Lung (tissue), 10 donors: ENCODE results near the gene NCF1. TPM values are rescaled to one million over a fixed set of nuclear protein-coding genes. Genes with fewer than 3 reads are reported as not detected.
"Not testable (repeated sequence)": the region's sequence is repeated elsewhere in the genome, so short reads cannot be mapped to it uniquely, and the experiment has no call there.

Experiments used
- ATAC-seq: fragments of 200-7000 bp; cut with Tn5 transposase; one replicate; pipeline ENCODE4 v1.9.1; 2020; ENCODE audit warnings: moderate number of reproducible peaks; ENCODE audit not compliant: insufficient read depth, low FRiP score
- DNase-seq, 3 donors: peaks; one replicate each; pipeline ENCODE4 v3.0.0-alpha.2; 2013 to 2017
- H3K27ac ChIP-seq, 2 donors: one replicate each; pipeline ENCODE4 v1.5.1; 2013; ENCODE audit warnings: mild to moderate bottlenecking in 2 of 2, moderate library complexity in 2 of 2, control low read depth in 1 of 2, inconsistent platforms in 1 of 2, low read depth in 1 of 2, low read length in 1 of 2
- H3K27me3 ChIP-seq, 3 donors: one replicate each; pipeline ENCODE4 v1.5.1; 2013; ENCODE audit warnings: low read length in 2 of 3; ENCODE audit not compliant: control insufficient read depth in 3 of 3, insufficient read depth in 3 of 3
- H3K36me3 ChIP-seq, 4 donors: one replicate each; pipeline ENCODE4 v1.5.1; 2013; ENCODE audit warnings: low read length in 4 of 4, mild to moderate bottlenecking in 1 of 4, moderate library complexity in 1 of 4; ENCODE audit not compliant: control insufficient read depth in 4 of 4, insufficient read depth in 4 of 4
- H3K4me1 ChIP-seq, 5 donors: one replicate each; pipeline ENCODE4 v1.5.1; 2013; ENCODE audit warnings: low read length in 5 of 5, mild to moderate bottlenecking in 2 of 5, moderate library complexity in 1 of 5; ENCODE audit not compliant: control insufficient read depth in 5 of 5, insufficient read depth in 5 of 5
- H3K4me3 ChIP-seq: one replicate; pipeline ENCODE4 v1.5.1; 2013; ENCODE audit warnings: mild to moderate bottlenecking, control low read depth, moderate library complexity
- H3K9ac ChIP-seq, 2 donors: one replicate each; pipeline ENCODE4 v1.5.1; 2013; ENCODE audit warnings: low read length in 2 of 2, control low read depth in 1 of 2; ENCODE audit not compliant: insufficient read depth in 1 of 2
- H3K9me3 ChIP-seq, 4 donors: one replicate each; pipeline ENCODE4 v1.5.1; 2013; ENCODE audit warnings: low read length in 3 of 4, mild to moderate bottlenecking in 1 of 4, moderate library complexity in 1 of 4; ENCODE audit not compliant: control insufficient read depth in 4 of 4, insufficient read depth in 3 of 4
- WGBS, 2 donors: extraction: QIAGEN DNeasy Blood & Tissue Kit; methylation state at CpG; one replicate each; pipeline ENCODE4 v1.1.7; 2013; 5-methylcytosine and 5-hydroxymethylcytosine counted together
- polyA plus RNA-seq, 2 donors: library from polyadenylated mRNA; stranded (reverse); fragments of 200-250 nt; gene quantifications; one replicate each; pipeline ENCODE4 v1.2.1, GENCODE V29; 2013
- total RNA-seq, 2 donors: library from RNA; depleted of rRNA in 1 of 2; stranded (reverse); fragments of >200 nt in 1 of 2; gene quantifications; one replicate each; pipeline ENCODE4 v1.2.1, GENCODE V29; 2014 to 2021
- donor health status: Bipolar disorder and iron deficiency.
- donor health status: healthy.
- donor health status: DM: yes; HTN: yes; CAD: no.

NCF1 gene
- total and polyA plus RNA-seq, 4 donors: 8.3 to 91.9 (median 35.0) TPM

GRCh38 chr7:74770062-74770461 is 3.7 kb upstream of the NCF1 start:
- WGBS, 2 donors: 89 to 93% methylated on average over 4 of the region's 7 CpGs
- not testable (repeated sequence) for H3K4me3 ChIP-seq, H3K4me1 ChIP-seq, H3K27ac ChIP-seq, ATAC-seq, H3K27me3 ChIP-seq, H3K36me3 ChIP-seq, H3K9ac ChIP-seq, DNase-seq, H3K9me3 ChIP-seq

GRCh38 chr7:74772093-74772492 is 1.7 kb upstream of the NCF1 start:
- ATAC-seq: not testable (repeated sequence)

DNA sequence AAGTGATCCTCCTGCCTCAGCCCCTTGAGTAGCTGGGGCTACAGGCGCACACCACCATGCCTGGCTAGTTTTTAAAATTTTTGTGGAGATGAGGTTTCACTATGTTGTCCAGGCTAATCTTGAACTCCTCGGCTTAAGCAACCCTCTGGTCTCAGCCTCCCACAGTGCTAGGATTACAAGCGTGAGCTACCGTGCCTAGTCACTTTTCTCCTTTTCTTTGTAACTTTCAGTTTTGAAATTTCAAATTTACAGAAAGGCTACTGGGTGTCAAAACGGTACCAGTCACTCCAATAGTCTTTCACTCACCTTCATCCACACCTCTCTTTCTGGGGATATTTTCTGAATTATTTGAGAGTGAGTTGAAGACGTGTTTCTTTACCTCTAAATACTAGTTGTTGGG is 1.3 kb downstream of the NCF1 start:
- H3K9me3 ChIP-seq, H3K27me3 ChIP-seq, H3K27ac ChIP-seq, H3K36me3 ChIP-seq, H3K9ac ChIP-seq, DNase-seq, H3K4me1 ChIP-seq, ATAC-seq, H3K4me3 ChIP-seq: not testable (repeated sequence)
- WGBS, 2 donors: no CpG with 5 or more reads among the region's 6 CpGs

More at GRCh38 chr7:74772093-74772492, 1.7 kb upstream of the NCF1 start:
- not testable (repeated sequence) for H3K36me3 ChIP-seq, H3K9me3 ChIP-seq, DNase-seq, H3K27ac ChIP-seq, H3K9ac ChIP-seq, H3K4me1 ChIP-seq, H3K27me3 ChIP-seq, H3K4me3 ChIP-seq
- WGBS, 2 donors: 92 to 94% methylated on average over 6 of the region's 6 CpGs

GRCh38 chr7:74779053-74779452 is 5.2 kb downstream of the NCF1 start:
- not testable (repeated sequence) for H3K4me3 ChIP-seq, H3K36me3 ChIP-seq, H3K9me3 ChIP-seq, H3K9ac ChIP-seq, H3K4me1 ChIP-seq, ATAC-seq, H3K27me3 ChIP-seq, DNase-seq, H3K27ac ChIP-seq
- WGBS, 2 donors: 80 to 95% methylated on average over 11 to 13 of the region's 17 CpGs

DNA sequence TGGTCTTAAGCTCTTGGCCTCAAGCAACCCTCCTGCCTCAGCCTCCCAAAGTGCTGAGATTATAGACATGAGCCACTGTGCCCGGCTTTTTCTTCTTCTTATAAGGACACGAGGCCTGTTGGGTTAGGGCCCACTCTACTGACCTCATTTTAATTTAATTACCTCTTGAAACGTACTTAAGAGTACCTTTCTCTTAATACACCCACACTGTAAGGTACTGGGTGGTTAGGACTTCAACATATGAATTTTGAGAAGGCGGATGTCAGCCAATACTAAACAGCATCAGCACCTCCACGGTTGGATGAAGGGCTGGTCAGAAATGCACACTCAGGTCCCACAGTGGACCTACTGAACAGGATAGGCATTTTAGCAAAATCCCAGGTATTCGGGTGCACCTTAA is 7.9 kb downstream of the NCF1 start:
- not testable (repeated sequence) for H3K9me3 ChIP-seq, H3K9ac ChIP-seq, H3K36me3 ChIP-seq, H3K4me3 ChIP-seq, H3K4me1 ChIP-seq, H3K27ac ChIP-seq, H3K27me3 ChIP-seq, DNase-seq
- ATAC-seq: peak; percentile 11
- WGBS, 2 donors: 75 to 90% methylated on average over 3 of the region's 6 CpGs

- not testable (repeated sequence) for H3K27me3 ChIP-seq, H3K36me3 ChIP-seq
Measured at GRCh38 chr7:74783595-74783994, 9.8 kb downstream of the NCF1 start.

DNA sequence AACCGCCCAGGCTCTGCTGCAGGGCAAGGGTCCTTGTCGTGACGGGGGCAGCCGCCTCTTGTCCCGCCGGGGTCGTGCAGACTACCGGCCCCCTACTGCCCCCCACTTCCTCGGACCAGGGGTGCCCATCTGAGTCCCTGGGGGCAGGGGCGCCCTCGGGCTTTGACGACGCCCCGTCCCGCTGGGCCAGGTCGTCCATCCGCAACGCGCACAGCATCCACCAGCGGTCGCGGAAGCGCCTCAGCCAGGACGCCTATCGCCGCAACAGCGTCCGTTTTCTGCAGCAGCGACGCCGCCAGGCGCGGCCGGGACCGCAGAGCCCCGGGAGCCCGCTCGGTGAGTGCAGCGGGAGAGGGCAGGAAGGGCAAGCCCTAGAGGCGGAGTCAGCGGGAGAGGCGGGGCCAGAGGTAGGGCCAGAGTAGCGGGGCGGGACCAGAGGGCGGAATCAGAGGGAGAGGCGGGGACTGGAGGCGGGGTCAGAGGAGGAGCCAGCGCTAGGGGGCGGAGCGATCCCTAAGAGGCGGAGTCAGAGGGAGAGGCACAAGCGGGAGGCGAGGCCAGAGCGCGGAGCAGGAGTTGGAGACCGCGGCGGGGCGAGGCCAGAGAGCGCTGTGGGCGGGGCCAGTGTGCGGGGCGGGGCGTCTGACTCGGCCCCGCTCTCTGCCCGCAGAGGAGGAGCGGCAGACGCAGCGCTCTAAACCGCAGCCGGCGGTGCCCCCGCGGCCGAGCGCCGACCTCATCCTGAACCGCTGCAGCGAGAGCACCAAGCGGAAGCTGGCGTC is 14.7 kb downstream of the NCF1 start:
- H3K9ac ChIP-seq, H3K9me3 ChIP-seq, H3K36me3 ChIP-seq, H3K4me1 ChIP-seq, H3K27me3 ChIP-seq, H3K4me3 ChIP-seq: not testable (repeated sequence)
- 0% methylated on average over 9 to 42 of the region's 82 CpGs for WGBS, 2 donors
- peak; percentile 96 for ATAC-seq
- peak; percentile 88 to 95 (median 91) for DNase-seq
- H3K27ac ChIP-seq: peak overlapping the region in 1 of 2 donors; percentile 33

More at GRCh38 chr7:74783595-74783994, 9.8 kb downstream of the NCF1 start:
- H3K9me3 ChIP-seq, DNase-seq, H3K9ac ChIP-seq, H3K27ac ChIP-seq, ATAC-seq, H3K4me1 ChIP-seq, H3K4me3 ChIP-seq: not testable (repeated sequence)
- WGBS, 2 donors: 79 to 92% methylated on average over 4 to 5 of the region's 5 CpGs

GRCh38 chr7:74789200-74789736 is 15.5 kb downstream of the NCF1 start:
- ATAC-seq: peak; percentile 44

More at GRCh38 chr7:74789200-74789736, 15.5 kb downstream of the NCF1 start:
- not testable (repeated sequence) for H3K27ac ChIP-seq, H3K4me1 ChIP-seq, DNase-seq, H3K27me3 ChIP-seq, H3K9me3 ChIP-seq, H3K9ac ChIP-seq, H3K36me3 ChIP-seq, H3K4me3 ChIP-seq
- WGBS, 2 donors: 0 to 5% methylated on average over 3 of the region's 24 CpGs
